ENCODE measurements around the gene APOL1. TPM values are rescaled to one million over a fixed set of nuclear protein-coding genes. Genes with fewer than 3 reads are reported as not detected.

The APOL1 gene
- total RNA-seq, 1 experiment from 2014 or later = 33.0 TPM

GRCh38 chr22:36274531-36274930 lies 21.6 kb downstream of the APOL1 start:
- Histone ChIP-seq H3K36me3 (ENCODE audit: low read depth) (no peaks in the 10 kb centered on the region), H3K4me2 (no peak overlapping the region), H3K4me3 (no peak overlapping the region), H2AFZ (no peak overlapping the region), H3K9me3 (ENCODE audit: insufficient read depth, low read depth) (no peaks in the 10 kb centered on the region), H3F3A (ENCODE audit: insufficient read depth, low read depth) (peaks cover 29% of the 10 kb centered on the region), H3K4me1 (replicated peaks; ENCODE audit: insufficient read depth) (peaks cover 11% of the 10 kb centered on the region), H3K27me3 (ENCODE audit: insufficient read depth, low read depth) (no peaks in the 10 kb centered on the region), H3K9me2 (ENCODE audit: insufficient read depth) (no peaks in the 10 kb centered on the region), H3K79me2 (ENCODE audit: low read depth) (peaks cover 9% of the 10 kb centered on the region; the same call in 1 of the 2 replicates), H3K27ac (no peak overlapping the region), H4K20me1 (ENCODE audit: insufficient read depth) (peaks cover 15% of the 10 kb centered on the region; the same call in 1 of the 2 replicates)
- intact Hi-C loops (cut with micrococcal nuclease; ENCODE audit: unreplicated experiment) = loop anchor here (10.0 kb wide), 1 partner anchor 650 kb away; no protein-coding TSS in a partner anchor
- TF ChIP-seq, protein P1, sequence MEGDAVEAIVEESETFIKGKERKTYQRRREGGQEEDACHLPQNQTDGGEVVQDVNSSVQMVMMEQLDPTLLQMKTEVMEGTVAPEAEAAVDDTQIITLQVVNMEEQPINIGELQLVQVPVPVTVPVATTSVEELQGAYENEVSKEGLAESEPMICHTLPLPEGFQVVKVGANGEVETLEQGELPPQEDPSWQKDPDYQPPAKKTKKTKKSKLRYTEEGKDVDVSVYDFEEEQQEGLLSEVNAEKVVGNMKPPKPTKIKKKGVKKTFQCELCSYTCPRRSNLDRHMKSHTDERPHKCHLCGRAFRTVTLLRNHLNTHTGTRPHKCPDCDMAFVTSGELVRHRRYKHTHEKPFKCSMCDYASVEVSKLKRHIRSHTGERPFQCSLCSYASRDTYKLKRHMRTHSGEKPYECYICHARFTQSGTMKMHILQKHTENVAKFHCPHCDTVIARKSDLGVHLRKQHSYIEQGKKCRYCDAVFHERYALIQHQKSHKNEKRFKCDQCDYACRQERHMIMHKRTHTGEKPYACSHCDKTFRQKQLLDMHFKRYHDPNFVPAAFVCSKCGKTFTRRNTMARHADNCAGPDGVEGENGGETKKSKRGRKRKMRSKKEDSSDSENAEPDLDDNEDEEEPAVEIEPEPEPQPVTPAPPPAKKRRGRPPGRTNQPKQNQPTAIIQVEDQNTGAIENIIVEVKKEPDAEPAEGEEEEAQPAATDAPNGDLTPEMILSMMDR (conservative IDR thresholded peaks at IDR 0.05) = no peak
- TF ChIP-seq EZH2 (IDR thresholded peaks at IDR 0.05; ENCODE audit: low read depth) = no peak
- ChIA-PET POLR2A (ENCODE audit: unreplicated experiment) (no interaction called here), CTCF (no interaction called here)
- DNase-seq = peak in 1 of 2 experiments; percentile 25
- BruUV-seq (replicated peaks) = no TSS peak

DNA sequence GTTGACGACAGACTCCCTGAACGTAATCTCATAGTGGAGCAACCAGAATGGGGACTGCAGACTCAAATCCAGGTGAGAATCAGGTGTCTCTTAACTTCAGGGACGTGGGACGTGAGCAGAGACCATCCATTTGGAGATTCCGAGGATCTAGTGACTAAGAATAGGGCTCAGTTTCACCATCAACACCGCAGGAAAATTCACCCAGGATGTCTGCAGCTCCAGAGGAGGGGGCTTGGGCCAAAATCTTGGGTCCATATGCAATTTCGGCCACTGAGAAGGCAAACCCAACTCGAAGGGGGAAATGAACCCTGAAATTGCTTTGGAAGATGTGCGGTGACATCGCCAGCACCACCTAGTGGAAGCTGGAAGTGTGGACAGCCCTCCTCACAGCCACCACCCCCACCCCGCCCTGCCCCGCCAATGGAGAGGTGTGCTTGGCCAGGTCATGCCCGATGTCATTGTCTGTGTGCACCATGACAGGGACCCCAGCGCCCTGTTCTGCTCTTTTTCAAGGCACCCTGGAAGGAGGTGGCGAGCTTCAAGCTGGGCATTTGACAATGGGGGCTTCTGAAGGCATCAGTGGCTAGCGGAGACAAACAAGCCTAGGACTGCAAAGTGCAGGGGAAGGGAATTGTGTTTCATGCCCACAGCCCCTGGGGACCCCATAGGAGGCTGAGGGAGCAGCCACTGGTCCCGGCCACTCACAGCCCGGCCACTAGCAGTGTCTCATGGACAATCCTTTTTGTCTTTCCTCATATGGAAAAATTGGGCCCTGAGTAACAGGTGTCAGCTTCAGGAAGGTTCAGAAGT lies 24.8 kb downstream of the APOL1 start:
- CTCF ChIA-PET = interaction anchor here (0.5 to 1.0 kb wide), 4 partner anchors 38 to 103 kb away, joined by 3 to 8 read pairs (median 4); partner anchors contain the start of gene APOL2
- Histone ChIP-seq H3K4me1 (replicated peaks; ENCODE audit: insufficient read depth) (no peaks in the 10 kb centered on the region), H3K4me2 (no peak overlapping the region), H3K79me2 (ENCODE audit: low read depth) (no peaks in the 10 kb centered on the region), H3K4me3 (no peak overlapping the region), H3K27ac (no peak overlapping the region), H3K27me3 (ENCODE audit: insufficient read depth, low read depth) (no peaks in the 10 kb centered on the region), H4K20me1 (ENCODE audit: insufficient read depth) (peaks cover 30% of the 10 kb centered on the region; the same call in 1 of the 2 replicates), H3K9me2 (ENCODE audit: insufficient read depth) (no peaks in the 10 kb centered on the region), H2AFZ (no peak overlapping the region), H3K36me3 (ENCODE audit: low read depth) (no peaks in the 10 kb centered on the region), H3K9me3 (ENCODE audit: insufficient read depth, low read depth) (no peaks in the 10 kb centered on the region), H3F3A (ENCODE audit: insufficient read depth, low read depth) (peaks cover 54% of the 10 kb centered on the region)
- BruUV-seq (replicated peaks) = no TSS peak
- peak; percentile 59 to 62 for DNase-seq
- no peak for TF ChIP-seq EZH2 (IDR thresholded peaks at IDR 0.05; ENCODE audit: low read depth)
- TF ChIP-seq, protein P1 (conservative IDR thresholded peaks at IDR 0.05) = peak; percentile 91
- intact Hi-C loops (cut with micrococcal nuclease; ENCODE audit: unreplicated experiment) = loop anchor here (2.0 to 10.0 kb wide), 3 partner anchors 80 to 653 kb away; no protein-coding TSS in a partner anchor
- POLR2A ChIA-PET (ENCODE audit: unreplicated experiment) = interaction anchor here (0.6 kb wide), 1 partner anchor 9 kb away, joined by 5 read pairs; no protein-coding TSS in a partner anchor

DNA sequence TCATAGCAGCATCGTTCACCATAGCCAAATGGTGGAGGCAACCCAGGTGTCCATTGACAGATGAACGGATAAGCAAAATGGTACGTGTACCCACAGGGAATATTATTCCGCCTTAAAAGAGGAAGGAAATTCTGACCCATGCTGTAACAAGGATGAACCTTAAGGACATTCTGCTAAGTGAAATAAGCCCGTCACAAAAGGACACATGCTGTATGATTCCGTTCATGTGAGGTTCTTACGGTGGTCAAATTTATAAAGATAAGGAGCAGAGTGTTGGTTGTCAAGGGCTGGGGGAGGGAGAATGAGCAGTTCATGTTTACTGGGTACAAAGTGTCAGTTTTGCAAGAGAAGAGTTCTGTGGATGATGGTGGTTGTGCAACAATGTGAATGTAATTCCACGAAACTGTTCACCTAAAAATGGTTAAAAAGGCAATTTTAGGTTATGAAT lies 26.3 kb downstream of the APOL1 start:
- Histone ChIP-seq H3K9me3 (ENCODE audit: insufficient read depth, low read depth) (no peaks in the 10 kb centered on the region), H3K27ac (no peak overlapping the region), H3K79me2 (ENCODE audit: low read depth) (no peaks in the 10 kb centered on the region), H3K9me2 (ENCODE audit: insufficient read depth) (no peaks in the 10 kb centered on the region), H2AFZ (no peak overlapping the region), H3K4me3 (no peak overlapping the region), H3K4me2 (no peak overlapping the region), H4K20me1 (ENCODE audit: insufficient read depth) (peaks cover 34% of the 10 kb centered on the region), H3F3A (ENCODE audit: insufficient read depth, low read depth) (peaks cover 68% of the 10 kb centered on the region), H3K27me3 (ENCODE audit: insufficient read depth, low read depth) (no peaks in the 10 kb centered on the region), H3K4me1 (replicated peaks; ENCODE audit: insufficient read depth) (no peaks in the 10 kb centered on the region), H3K36me3 (ENCODE audit: low read depth) (0 out of 2 replicates have a peak, but pooled peaks cover under 1% of the 10 kb centered on the region)
- peak in 1 of 2 experiments; percentile 25 for DNase-seq
- intact Hi-C loops (cut with micrococcal nuclease; ENCODE audit: unreplicated experiment) = loop anchor here (5.0 to 10.0 kb wide), 2 partner anchors 82 to 654 kb away; no protein-coding TSS in a partner anchor
- TF ChIP-seq, protein P1 (conservative IDR thresholded peaks at IDR 0.05) = no peak
- TF ChIP-seq EZH2 (IDR thresholded peaks at IDR 0.05; ENCODE audit: low read depth) = no peak
- CTCF ChIA-PET = no interaction called here
- POLR2A ChIA-PET (ENCODE audit: unreplicated experiment) = interaction anchor here (0.7 kb wide), 2 partner anchors 76 to 100 kb away, joined by 3 read pairs; no protein-coding TSS in a partner anchor
- no TSS peak for BruUV-seq (replicated peaks)

Data from PC-9 (cell line).